HCT116 (cell line): ENCODE results near the gene KCTD19. TPM values are rescaled to one million over a fixed set of nuclear protein-coding genes. Genes with fewer than 3 reads are reported as not detected.

ENCODE experiments used
- ATAC-seq: fragments of 200-7000 bp; cut with Tn5 transposase; 2 replicates; pipeline ENCODE4 v1.9.1; 2020; ENCODE audit warnings: mild to moderate bottlenecking, moderate library complexity
- BruUV-seq: library from RNA; stranded (reverse); fragments of 400-500 nt; replicated peaks from 2 replicates; lab custom pipeline; 2021; lab: Mats Ljungman, UMichigan
- CTCF ChIA-PET: fragments of 300-600 bp; sonication (Branson Sonifier 250); formaldehyde crosslinking; loops from one replicate; lab custom pipeline; 2021; ENCODE audit warnings: antibody characterized with exemption; lab: Charles Lee
- POLR2A ChIA-PET: fragments of 300-600, 350-600 bp; sonication (Branson Sonifier 250); formaldehyde crosslinking; loops from one replicate; lab custom pipeline; 2021; ENCODE audit warnings: antibody characterized with exemption; lab: Charles Lee
- RAD21 ChIA-PET, 2 experiments: fragments of 300-600 bp; sonication (Branson Sonifier 250); formaldehyde crosslinking; loops; one replicate each; lab custom pipeline; 2023; ENCODE audit warnings: low total read pairs in 2 of 2; ENCODE audit not compliant: uncharacterized antibody in 2 of 2, unreplicated experiment in 2 of 2, low non-redundant PET in 1 of 2; lab: Charles Lee
- DNase-seq: peaks from one replicate; pipeline ENCODE4 v3.0.0-alpha.2; 2010; ENCODE audit warnings: low read depth, low spot score
- H2AFZ ChIP-seq: fragments of 200-600 bp; shearing (Covaris generic), sonication (generic); 2 replicates; pipeline ENCODE4 v1.6.1; 2017; ENCODE audit warnings: low read depth, mixed run types, mixed read lengths, antibody characterized with exemption, low read length; ENCODE audit not compliant: poor library complexity, severe bottlenecking
- H3K27ac ChIP-seq: 2 replicates; pipeline ENCODE4 v1.5.1; 2012; ENCODE audit warnings: low read depth, low read length
- H3K27me3 ChIP-seq: fragments of 200-600 bp; sonication (generic); 2 replicates; pipeline ENCODE4 v1.6.1; 2016; ENCODE audit warnings: mixed run types, low read length, mixed read lengths; ENCODE audit not compliant: insufficient read depth
- H3K36me3 ChIP-seq, 2 experiments: fragments of 200-500 bp in 1 of 2; fragments of 200-600 bp in 1 of 2; sonication (Bioruptor generic) in 1 of 2; sonication (generic) in 1 of 2; 2 replicates each; pipeline versions ENCODE4 v1.5.1 to v1.6.1; 2014 to 2016; ENCODE audit warnings: low read length in 2 of 2, inconsistent platforms in 1 of 2, mixed read lengths in 1 of 2, mixed run types in 1 of 2; ENCODE audit not compliant: insufficient read depth in 2 of 2, control insufficient read depth in 1 of 2
- H3K4me1 ChIP-seq, 2 experiments: fragments of 200-600 bp in 1 of 2; sonication (generic) in 1 of 2; 2 replicates each; pipeline versions ENCODE4 v1.5.1 to v1.6.1; 2012 to 2017; ENCODE audit warnings: low read length in 2 of 2, inconsistent platforms in 1 of 2, mild to moderate bottlenecking in 1 of 2, mixed read lengths in 1 of 2, mixed run types in 1 of 2, moderate library complexity in 1 of 2; ENCODE audit not compliant: insufficient read depth in 2 of 2, control insufficient read depth in 1 of 2
- H3K4me2 ChIP-seq: fragments of 200-600 bp; sonication (generic); 2 replicates; pipeline ENCODE4 v1.6.1; 2017; ENCODE audit warnings: mixed run types, low read length, mixed read lengths
- H3K4me3 ChIP-seq, 2 experiments: fragments of 200-600 bp in 1 of 2; sonication (generic) in 1 of 2; replicated peaks in 1 of 2; 2 replicates each; pipeline ENCODE4 v1.5.1; 2011 to 2016; ENCODE audit warnings: low read length in 2 of 2, control low read depth in 1 of 2, low read depth in 1 of 2, mild to moderate bottlenecking in 1 of 2, mixed read lengths in 1 of 2, mixed run types in 1 of 2
- H3K79me2 ChIP-seq: fragments of 200-600 bp; sonication (generic); 2 replicates; pipeline ENCODE4 v1.6.1; 2017; ENCODE audit warnings: mild to moderate bottlenecking, mixed run types, low read length, moderate library complexity, mixed read lengths; ENCODE audit not compliant: insufficient read depth
- H3K9ac ChIP-seq: fragments of 200-600 bp; sonication (generic); 2 replicates; pipeline ENCODE4 v1.6.1; 2016; ENCODE audit warnings: low read length, mixed read lengths
- H3K9me2 ChIP-seq: fragments of 200-600 bp; sonication (generic), shearing (Covaris generic); 2 replicates; pipeline ENCODE4 v1.6.1; 2017; ENCODE audit warnings: mixed run types, mild to moderate bottlenecking, moderate library complexity; ENCODE audit not compliant: insufficient read depth
- H3K9me3 ChIP-seq, 2 experiments: fragments of 200-500 bp in 1 of 2; fragments of 200-600 bp in 1 of 2; sonication (Bioruptor generic) in 1 of 2; sonication (generic) in 1 of 2; 2 replicates each; pipeline ENCODE4 v1.6.1; 2014 to 2017; ENCODE audit warnings: low read length in 2 of 2, mixed read lengths in 2 of 2, inconsistent platforms in 1 of 2, low read depth in 1 of 2, mild to moderate bottlenecking in 1 of 2, mixed run types in 1 of 2, moderate library complexity in 1 of 2; ENCODE audit not compliant: control insufficient read depth in 1 of 2, insufficient read depth in 1 of 2
- H4K20me1 ChIP-seq: fragments of 200-600 bp; sonication (generic), shearing (Covaris generic); 2 replicates; pipeline ENCODE4 v1.6.1; 2017; ENCODE audit warnings: mixed run types, mild to moderate bottlenecking, moderate library complexity; ENCODE audit not compliant: insufficient read depth
- JUND ChIP-seq: IDR thresholded peaks from 2 replicates; pipeline ENCODE4 v1.6.1; 2012
- POLR2AphosphoS5 ChIP-seq: IDR thresholded peaks from 2 replicates; pipeline ENCODE4 v1.6.1; 2011; ENCODE audit warnings: mild to moderate bottlenecking, low read depth, low read length, moderate library complexity
- SP1 ChIP-seq: IDR thresholded peaks from 2 replicates; pipeline ENCODE4 v1.6.1; 2012; ENCODE audit warnings: low read depth
- SRF ChIP-seq: IDR thresholded peaks from 2 replicates; pipeline ENCODE4 v1.6.1; 2012; ENCODE audit warnings: low read depth
- TCF7L2 ChIP-seq: IDR thresholded peaks from 2 replicates; pipeline ENCODE4 v1.7.0; 2011; ENCODE audit warnings: borderline replicate concordance, inconsistent platforms; ENCODE audit not compliant: insufficient read depth, insufficient read length; ENCODE audit errors: extremely low read depth
- YY1 ChIP-seq: IDR thresholded peaks from 2 replicates; pipeline ENCODE4 v1.6.1; 2011; ENCODE audit warnings: low read length, low read depth, moderate library complexity, mild to moderate bottlenecking; ENCODE audit not compliant: insufficient replicate concordance; ENCODE audit errors: extremely low read depth
- intact Hi-C: fragments of 100-400 bp; cut with micrococcal nuclease; formaldehyde crosslinking; loops from 2 replicates; pipeline ENCODE4 v1.10.0; 2022
- total RNA-seq: library from RNA; stranded (reverse); gene quantifications from one replicate; pipeline ENCODE4 v1.2.1, GENCODE V29; 2021; ENCODE audit not compliant: unreplicated experiment

Gene KCTD19
- total RNA-seq, 1 experiment from 2014 or later, result not detected

DNA sequence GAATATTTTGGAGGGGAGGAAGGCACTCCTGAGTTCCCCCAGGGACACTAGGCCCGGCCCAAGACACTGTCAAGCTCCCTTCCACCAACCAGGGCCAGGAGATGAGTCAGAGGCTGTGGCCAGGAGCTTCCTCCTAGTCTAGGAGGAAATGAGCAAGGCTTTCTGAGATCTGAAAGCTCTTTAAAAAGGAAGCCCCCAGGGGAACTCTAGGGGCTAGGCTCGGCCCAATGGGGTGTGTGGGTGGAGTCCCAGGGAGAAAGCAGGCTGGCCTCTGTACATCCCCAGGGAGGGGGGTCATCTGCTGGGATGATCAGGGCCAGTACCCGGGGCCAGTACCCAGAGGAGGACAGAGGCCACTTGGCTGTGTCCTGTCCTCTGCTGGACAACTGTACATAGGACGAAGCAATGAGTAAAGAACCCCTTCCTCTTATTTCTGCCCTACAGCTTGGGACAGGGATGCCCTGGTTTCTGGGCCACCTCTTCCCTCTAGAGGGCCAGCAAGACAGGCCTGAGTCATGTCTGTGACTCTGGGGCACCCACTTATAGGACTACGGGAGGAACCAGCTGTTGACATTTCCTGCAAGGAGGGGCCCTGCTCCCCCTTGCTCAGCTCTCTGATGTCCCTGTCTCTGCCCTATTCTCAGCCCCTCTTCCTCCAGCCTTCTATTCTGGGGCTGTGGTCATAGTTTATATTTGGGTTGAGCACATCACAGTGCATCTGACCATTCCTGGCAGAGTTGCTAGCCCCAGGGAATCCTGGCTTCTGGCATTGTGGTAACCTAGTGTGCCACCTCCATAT is 82.0 kb downstream of the KCTD19 start:
- peaks cover 63% of the 10 kb centered on the region for H3K79me2 ChIP-seq
- ChIA-PET RAD21 (no interaction called here), POLR2A (interaction anchor here (0.9 to 1.9 kb wide), 6 partner anchors 12 to 46 kb away, joined by 3 to 8 read pairs (median 4); partner anchors contain the start of genes ELMO3 and TMEM208), CTCF (interaction anchor here (0.6 to 1.7 kb wide), 7 partner anchors 16 to 285 kb away, joined by 3 to 7 read pairs (median 3); partner anchors contain the start of genes ELMO3 and TMEM208)
- H3K4me1 ChIP-seq, result peaks cover 56 to 89% of the 10 kb centered on the region in 2 experiments
- peak overlapping the region; percentile 71 to 92 for H3K4me3 ChIP-seq
- no peaks in the 10 kb centered on the region for H4K20me1 ChIP-seq
- H3K27ac ChIP-seq, result peak overlapping the region; percentile 92
- no peaks in the 10 kb centered on the region for H3K9me3 ChIP-seq
- peak overlapping the region; percentile 94 for H3K4me2 ChIP-seq
- no peaks in the 10 kb centered on the region for H3K9me2 ChIP-seq
- TF ChIP-seq SRF (no peak), SP1 (no peak), POLR2AphosphoS5 (peak; percentile 74), YY1 (peak; percentile 72)
- peak; percentile 15 for ATAC-seq
- H2AFZ ChIP-seq, result no peak overlapping the region
- intact Hi-C loops, result loop anchor here (5.0 kb wide), 1 partner anchor 173 kb away; the partner anchor contains the start of gene ZDHHC1
- H3K36me3 ChIP-seq, result peaks cover 0 to 2% of the 10 kb centered on the region in 2 experiments; a peak in 1 of 4 replicates
- DNase-seq, result peak; percentile 63
- H3K9ac ChIP-seq, result peak overlapping the region; percentile 87
- BruUV-seq, result no TSS peak
- H3K27me3 ChIP-seq, result no peaks in the 10 kb centered on the region

GRCh38 chr16:67243481-67243880 is 83.1 kb downstream of the KCTD19 start:
- Histone ChIP-seq H3K4me1 (peaks cover 56 to 78% of the 10 kb centered on the region in 2 experiments), H3K9me2 (no peaks in the 10 kb centered on the region), H3K36me3 (peaks cover 3 to 12% of the 10 kb centered on the region in 2 experiments; a peak in 3 of 4 replicates), H3K9ac (peak overlapping the region; percentile 87), H3K79me2 (peaks cover 71% of the 10 kb centered on the region), H3K27me3 (no peaks in the 10 kb centered on the region), H3K4me3 (no peak overlapping the region), H3K9me3 (no peaks in the 10 kb centered on the region), H3K27ac (peak overlapping the region; percentile 92), H3K4me2 (peak overlapping the region; percentile 94), H2AFZ (no peak overlapping the region), H4K20me1 (no peaks in the 10 kb centered on the region)
- intact Hi-C loops, result no loop called here
- ChIA-PET CTCF (interaction anchor here (1.4 to 1.7 kb wide), 2 partner anchors 43 to 185 kb away, joined by 3 to 7 read pairs; no protein-coding TSS in a partner anchor), RAD21 (interaction anchor here in 1 of 2 experiments (0.6 kb wide), 1 partner anchor 110 kb away, joined by 3 read pairs; no protein-coding TSS in a partner anchor), POLR2A (interaction anchor here (0.5 to 1.1 kb wide), 2 partner anchors 10 to 107 kb away, joined by 3 to 7 read pairs; no protein-coding TSS in a partner anchor)
- ATAC-seq (no peak), DNase-seq (no peak)
- no peak for TF ChIP-seq TCF7L2
- TF ChIP-seq JUND, result no peak
- BruUV-seq, result no TSS peak
